ENCODE measurements around the gene SQOR.

GRCh38 chr15:45628136-45628535 lies 6.7 kb upstream of the SQOR start:
- no peak for TF ChIP-seq PHF8 (IDR thresholded peaks at IDR 0.05; ENCODE audit: borderline replicate concordance, low read depth)
- no peak for TF ChIP-seq CTCF (IDR thresholded peaks at IDR 0.05)
- no peak for TF ChIP-seq RAD21 (conservative IDR thresholded peaks at IDR 0.05 in 1 of 2, IDR thresholded peaks at IDR 0.05 in 1 of 2)
- TF ChIP-seq JUN (IDR thresholded peaks at IDR 0.05), result no peak
- no peak for TF ChIP-seq EP300 (IDR thresholded peaks at IDR 0.05)
- no peak for TF ChIP-seq ZNF302 (CRISPR knock-in tag; IDR thresholded peaks at IDR 0.05)
- TF ChIP-seq ZC3H11A (IDR thresholded peaks at IDR 0.05), result no peak
